Measurements from ENCODE around the gene SYTL3. TPM values are rescaled to one million over a fixed set of nuclear protein-coding genes. Genes with fewer than 3 reads are reported as not detected.

The SYTL3 gene
- total RNA-seq, 2 donors from 2014 or later, result 0.58 to 0.79 TPM

DNA sequence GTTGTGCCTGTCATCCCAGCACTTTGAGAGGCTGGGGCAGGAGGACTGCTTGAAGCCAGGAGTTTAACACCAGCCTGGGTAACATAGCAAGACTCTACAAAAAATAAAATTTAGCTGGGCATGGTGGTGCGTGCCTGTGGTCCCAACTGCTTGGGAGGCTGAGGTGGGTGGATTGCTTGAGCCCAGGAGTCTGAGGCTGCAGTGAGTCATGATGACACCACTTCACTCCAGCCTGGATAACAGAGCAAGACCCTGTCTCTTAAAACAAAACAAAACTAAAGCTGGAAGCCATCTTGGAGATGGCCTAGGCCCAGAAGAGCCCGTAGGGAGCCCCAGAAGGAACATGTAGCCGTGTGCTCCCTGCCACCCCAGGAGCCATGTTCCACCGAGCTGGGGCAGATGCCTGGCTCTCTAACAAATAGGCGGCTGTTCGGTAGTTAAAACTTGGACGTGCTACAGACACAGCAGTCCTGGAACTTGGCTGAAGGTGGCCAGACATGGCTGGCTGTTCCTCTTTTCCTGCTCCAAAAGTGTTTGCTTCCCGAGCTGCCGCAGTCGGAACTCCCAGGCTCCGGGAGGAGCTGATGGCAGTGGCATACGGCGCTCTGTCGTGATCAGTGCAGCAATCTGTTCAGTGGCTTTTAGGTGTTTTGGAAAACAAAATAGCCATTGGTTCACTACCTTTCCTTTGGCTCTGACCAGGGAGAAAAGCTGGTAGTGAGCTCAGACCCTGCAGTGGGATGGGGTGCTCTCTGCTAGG lies 42.3 kb upstream of the SYTL3 start:
- H3K9me3 Mint-ChIP-seq, result no peaks in the 10 kb centered on the region
- WGBS, 2 experiments (ENCODE audit: insufficient coverage in 1 of 2, insufficient read length in 1 of 2), result 92 to 96% methylated on average over 14 of the region's 14 CpGs
- Histone ChIP-seq H3K9me3 (ENCODE audit: control insufficient read depth, low read length) (no peaks in the 10 kb centered on the region), H3K4me3 (ENCODE audit: low read length) (no peak overlapping the region), H3K4me1 (ENCODE audit: control insufficient read depth, insufficient read depth, low read length) (peaks cover 21% of the 10 kb centered on the region), H3K9ac (ENCODE audit: extremely low read depth, low read length, poor library complexity, severe bottlenecking) (no peak overlapping the region), H3K36me3 (ENCODE audit: control insufficient read depth, insufficient read depth, low read length) (peaks cover 56% of the 10 kb centered on the region), H3K27ac (ENCODE audit: low read depth, low read length) (no peak overlapping the region), H3K27me3 (ENCODE audit: control insufficient read depth, insufficient read depth, low read length, poor library complexity, severe bottlenecking) (no peaks in the 10 kb centered on the region)
- no peak overlapping the region for H3K27ac Mint-ChIP-seq
- no peak overlapping the region for H3K4me3 Mint-ChIP-seq
- TF ChIP-seq, protein P1, sequence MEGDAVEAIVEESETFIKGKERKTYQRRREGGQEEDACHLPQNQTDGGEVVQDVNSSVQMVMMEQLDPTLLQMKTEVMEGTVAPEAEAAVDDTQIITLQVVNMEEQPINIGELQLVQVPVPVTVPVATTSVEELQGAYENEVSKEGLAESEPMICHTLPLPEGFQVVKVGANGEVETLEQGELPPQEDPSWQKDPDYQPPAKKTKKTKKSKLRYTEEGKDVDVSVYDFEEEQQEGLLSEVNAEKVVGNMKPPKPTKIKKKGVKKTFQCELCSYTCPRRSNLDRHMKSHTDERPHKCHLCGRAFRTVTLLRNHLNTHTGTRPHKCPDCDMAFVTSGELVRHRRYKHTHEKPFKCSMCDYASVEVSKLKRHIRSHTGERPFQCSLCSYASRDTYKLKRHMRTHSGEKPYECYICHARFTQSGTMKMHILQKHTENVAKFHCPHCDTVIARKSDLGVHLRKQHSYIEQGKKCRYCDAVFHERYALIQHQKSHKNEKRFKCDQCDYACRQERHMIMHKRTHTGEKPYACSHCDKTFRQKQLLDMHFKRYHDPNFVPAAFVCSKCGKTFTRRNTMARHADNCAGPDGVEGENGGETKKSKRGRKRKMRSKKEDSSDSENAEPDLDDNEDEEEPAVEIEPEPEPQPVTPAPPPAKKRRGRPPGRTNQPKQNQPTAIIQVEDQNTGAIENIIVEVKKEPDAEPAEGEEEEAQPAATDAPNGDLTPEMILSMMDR (conservative IDR thresholded peaks at IDR 0.05), result no peak
- DNase-seq, result no peak
- peaks cover 21% of the 10 kb centered on the region for H3K4me1 Mint-ChIP-seq
- no peaks in the 10 kb centered on the region for H3K27me3 Mint-ChIP-seq (ENCODE audit: insufficient read depth)
- peaks cover 45% of the 10 kb centered on the region for H3K36me3 Mint-ChIP-seq (ENCODE audit: low read depth)

DNA sequence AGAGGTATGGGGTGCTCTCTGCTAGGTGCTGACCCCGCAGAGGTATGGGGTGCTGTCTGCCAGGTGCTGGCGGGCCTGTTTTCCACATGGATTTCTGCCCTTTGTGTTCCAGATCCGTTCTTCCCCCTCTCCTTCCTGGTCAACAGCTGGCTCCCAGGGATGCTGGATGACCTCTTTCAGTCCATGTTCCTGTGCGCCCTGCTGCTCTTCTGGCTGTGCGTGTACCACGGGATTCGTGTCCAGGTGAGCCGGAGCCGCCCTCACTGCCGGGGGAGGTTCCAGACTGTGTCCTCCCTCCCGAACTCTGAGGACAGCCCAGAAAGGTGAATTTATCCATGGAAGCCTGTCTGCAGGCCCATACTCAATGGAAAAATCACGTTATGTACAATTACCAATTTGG lies 41.6 kb upstream of the SYTL3 start:
- Histone ChIP-seq H3K27ac (ENCODE audit: low read depth, low read length) (no peak overlapping the region), H3K4me3 (ENCODE audit: low read length) (no peak overlapping the region), H3K9ac (ENCODE audit: extremely low read depth, low read length, poor library complexity, severe bottlenecking) (no peak overlapping the region), H3K9me3 (ENCODE audit: control insufficient read depth, low read length) (no peaks in the 10 kb centered on the region), H3K36me3 (ENCODE audit: control insufficient read depth, insufficient read depth, low read length) (peaks cover 58% of the 10 kb centered on the region), H3K4me1 (ENCODE audit: control insufficient read depth, insufficient read depth, low read length) (peaks cover 23% of the 10 kb centered on the region), H3K27me3 (ENCODE audit: control insufficient read depth, insufficient read depth, low read length, poor library complexity, severe bottlenecking) (no peaks in the 10 kb centered on the region)
- TF ChIP-seq, protein P1 (conservative IDR thresholded peaks at IDR 0.05), result no peak
- Mint-ChIP-seq H3K27ac (no peak overlapping the region), H3K36me3 (ENCODE audit: low read depth) (peaks cover 46% of the 10 kb centered on the region), H3K9me3 (no peaks in the 10 kb centered on the region), H3K27me3 (ENCODE audit: insufficient read depth) (no peaks in the 10 kb centered on the region), H3K4me1 (peaks cover 23% of the 10 kb centered on the region), H3K4me3 (no peak overlapping the region)
- 93 to 95% methylated on average over 11 to 12 of the region's 12 CpGs for whole genome bisulfite sequencing, 2 experiments (ENCODE audit: insufficient coverage in 1 of 2, insufficient read length in 1 of 2)
- no peak for DNase-seq

DNA sequence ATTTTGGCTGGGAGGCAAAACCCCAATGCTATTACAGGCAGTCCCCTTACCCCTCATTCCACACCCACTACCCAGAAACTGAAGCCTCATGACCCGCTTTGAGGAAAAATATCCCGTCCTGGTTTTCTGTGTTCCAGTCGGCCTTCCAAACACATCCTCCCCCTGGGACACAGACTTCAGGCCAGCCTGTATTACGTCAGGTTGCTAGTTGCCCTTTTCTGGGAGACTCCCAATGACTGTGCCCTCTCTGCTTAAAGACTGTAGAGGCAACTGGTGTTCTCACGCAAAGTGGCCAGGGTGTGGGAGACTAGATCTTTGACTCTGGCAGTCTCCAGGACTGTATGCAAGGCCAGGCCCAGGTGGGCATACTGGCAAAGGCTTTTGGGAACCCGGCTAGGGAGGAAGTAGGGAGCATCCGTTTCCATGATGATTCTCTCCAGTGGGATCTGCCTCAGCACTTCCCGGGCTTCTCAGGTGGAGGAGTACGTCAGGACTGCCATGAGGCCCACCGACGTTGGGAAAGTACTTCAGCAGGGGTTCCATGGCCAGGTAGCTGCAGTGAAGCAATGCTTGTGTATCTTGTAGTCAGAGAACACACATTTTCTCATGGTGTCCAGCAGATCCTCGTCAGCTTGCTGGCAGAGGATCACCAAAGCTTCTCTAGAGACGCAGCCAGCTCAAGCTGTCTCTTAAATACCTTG lies 40.2 kb upstream of the SYTL3 start:
- TF ChIP-seq, protein P1 (conservative IDR thresholded peaks at IDR 0.05), result no peak
- Mint-ChIP-seq H3K4me1 (peaks cover 23% of the 10 kb centered on the region), H3K4me3 (no peak overlapping the region), H3K9me3 (peaks cover 4% of the 10 kb centered on the region), H3K27me3 (ENCODE audit: insufficient read depth) (no peaks in the 10 kb centered on the region), H3K36me3 (ENCODE audit: low read depth) (peaks cover 54% of the 10 kb centered on the region), H3K27ac (peak overlapping the region; percentile 97)
- peaks cover 2% of the 10 kb centered on the region for H3K9me3 ChIP-seq (ENCODE audit: control insufficient read depth, low read length)
- 93 to 96% methylated on average over 11 to 13 of the region's 13 CpGs for WGBS, 2 experiments (ENCODE audit: insufficient coverage in 1 of 2, insufficient read length in 1 of 2)
- DNase-seq, result peak; percentile 33
- peaks cover 71% of the 10 kb centered on the region for H3K36me3 ChIP-seq (ENCODE audit: control insufficient read depth, insufficient read depth, low read length)
- no peak overlapping the region for H3K27ac ChIP-seq (ENCODE audit: low read depth, low read length)
- H3K9ac ChIP-seq (ENCODE audit: extremely low read depth, low read length, poor library complexity, severe bottlenecking), result no peak overlapping the region
- H3K27me3 ChIP-seq (ENCODE audit: control insufficient read depth, insufficient read depth, low read length, poor library complexity, severe bottlenecking), result no peaks in the 10 kb centered on the region
- H3K4me3 ChIP-seq (ENCODE audit: low read length), result no peak overlapping the region
- H3K4me1 ChIP-seq (ENCODE audit: control insufficient read depth, insufficient read depth, low read length), result peaks cover 23% of the 10 kb centered on the region

Measured in endodermal cell (in vitro differentiated cells).